NCI-H345 (cell line): ENCODE results near the gene C16orf95.
"Not testable (repeated sequence)": the region's sequence is repeated elsewhere in the genome, so short reads cannot be mapped to it uniquely, and the experiment has no call there.

ENCODE experiments used
- DNase-seq: peaks from one replicate; lab custom pipeline; 2025; lab: John Stamatoyannopoulos, UW

C16orf95 gene

GRCh38 chr16:87316923-87317749, at the start of gene C16orf95:
Gene C16orf95, minus strand, starts transcription at chr16:87317392. Its CDS starts 150 bp downstream, at chr16:87317242.
- peak; percentile 90 for DNase-seq

- DNase-seq, result no peak
Measured at GRCh38 chr16:87366930-87367329, 49.7 kb upstream of the C16orf95 start.

- DNase-seq, result no peak
Measured at GRCh38 chr16:87366288-87366687, 49.1 kb upstream of the C16orf95 start.

GRCh38 chr16:87365021-87365713, 48.0 kb upstream of the C16orf95 start:
- no peak for DNase-seq

GRCh38 chr16:87363771-87364455, 46.7 kb upstream of the C16orf95 start:
- no peak for DNase-seq

- DNase-seq, result not testable (repeated sequence)
Measured at GRCh38 chr16:87362828-87363559, 45.8 kb upstream of the C16orf95 start.

- no peak for DNase-seq
Measured at GRCh38 chr16:87361916-87362619, 44.9 kb upstream of the C16orf95 start.

GRCh38 chr16:87360862-87361610, 43.8 kb upstream of the C16orf95 start:
- no peak for DNase-seq

- DNase-seq, result no peak
Measured at GRCh38 chr16:87359121-87359520, 41.9 kb upstream of the C16orf95 start.

GRCh38 chr16:87358696-87359095, 41.5 kb upstream of the C16orf95 start:
- DNase-seq, result no peak

- DNase-seq, result no peak
Measured at GRCh38 chr16:87358250-87358649, 41.1 kb upstream of the C16orf95 start.

- DNase-seq, result no peak
Measured at GRCh38 chr16:87356491-87356853, 39.3 kb upstream of the C16orf95 start.

- no peak for DNase-seq
Measured at GRCh38 chr16:87353613-87354012, 36.4 kb upstream of the C16orf95 start.

- DNase-seq, result no peak
Measured at GRCh38 chr16:87352818-87353217, 35.6 kb upstream of the C16orf95 start.

- no peak for DNase-seq
Measured at GRCh38 chr16:87351320-87351698, 34.1 kb upstream of the C16orf95 start.

- DNase-seq, result no peak
Measured at GRCh38 chr16:87350681-87351319, 33.6 kb upstream of the C16orf95 start.

- no peak for DNase-seq
Measured at GRCh38 chr16:87350031-87350430, 32.8 kb upstream of the C16orf95 start.

- no peak for DNase-seq
Measured at GRCh38 chr16:87348616-87349157, 31.5 kb upstream of the C16orf95 start.

GRCh38 chr16:87347932-87348615, 30.9 kb upstream of the C16orf95 start:
- no peak for DNase-seq
